WTC11 (cell line): Measurements from ENCODE around the gene ATRIP. TPM values are rescaled to one million over a fixed set of nuclear protein-coding genes. Genes with fewer than 3 reads are reported as not detected.

ENCODE experiments used
- ATAC-seq: fragments of 200-7000 bp; cut with Tn5 transposase; 2 replicates; pipeline ENCODE4 v1.10.0; 2021; ENCODE audit warnings: mild to moderate bottlenecking, moderate library complexity
- CTCF ChIA-PET: fragments of 300-600 bp; sonication (Branson Sonifier 250); formaldehyde crosslinking; loops from one replicate; lab custom pipeline; 2021; ENCODE audit warnings: antibody characterized with exemption; lab: Charles Lee
- POLR2A ChIA-PET: fragments of 350-600 bp; sonication (Branson Sonifier 250); formaldehyde crosslinking; loops from one replicate; lab custom pipeline; 2021; ENCODE audit warnings: antibody characterized with exemption; lab: Charles Lee
- DNase-seq: peaks from one replicate; pipeline ENCODE4 v3.0.0; 2021; ENCODE audit warnings: low spot score
- H3K27ac Mint-ChIP-seq: 2 replicates; pipeline ENCODE4 v1.8.0; 2021; ENCODE audit warnings: mixed read lengths
- H3K27me3 Mint-ChIP-seq: 2 replicates; pipeline ENCODE4 v1.8.0; 2021; ENCODE audit warnings: low read depth, mild to moderate bottlenecking, moderate library complexity, mixed read lengths
- H3K36me3 Mint-ChIP-seq: 2 replicates; pipeline ENCODE4 v1.8.0; 2021; ENCODE audit warnings: mixed read lengths
- H3K4me1 Mint-ChIP-seq: 2 replicates; pipeline ENCODE4 v1.8.0; 2022; ENCODE audit warnings: mixed read lengths
- H3K4me3 Mint-ChIP-seq: 2 replicates; pipeline ENCODE4 v1.8.0; 2021; ENCODE audit warnings: mild to moderate bottlenecking, moderate library complexity, mixed read lengths
- H3K9me3 Mint-ChIP-seq: 2 replicates; pipeline ENCODE4 v1.8.0; 2021; ENCODE audit warnings: mixed read lengths
- ARID4B ChIP-seq: sonication (generic); formaldehyde crosslinking; IDR thresholded peaks from 2 replicates; pipeline ENCODE4 v1.8.0; 2023; ENCODE audit warnings: missing genetic modification reagents, mild to moderate bottlenecking, borderline replicate concordance
- ATF6 ChIP-seq: sonication (generic); formaldehyde crosslinking; IDR thresholded peaks from 2 replicates; pipeline ENCODE4 v1.8.1; 2023; ENCODE audit warnings: mild to moderate bottlenecking, missing genetic modification reagents
- CDX4 ChIP-seq: fragments of 250-450 bp; sonication (Bioruptor Pico); IDR thresholded peaks from 2 replicates; pipeline ENCODE4 v1.9.0; 2021; ENCODE audit warnings: moderate library complexity, mild to moderate bottlenecking, inconsistent platforms, borderline replicate concordance
- CTCF ChIP-seq: fragments of 200-600 bp; IDR thresholded peaks from 2 replicates; pipeline ENCODE4 v1.8.0; 2022; ENCODE audit warnings: antibody characterized with exemption
- EMX1 ChIP-seq: fragments of 250-450 bp; sonication (Bioruptor Pico); IDR thresholded peaks from 2 replicates; pipeline ENCODE4 v1.8.0; 2021; ENCODE audit warnings: mild to moderate bottlenecking
- FOXJ3 ChIP-seq: sonication (generic); formaldehyde crosslinking; IDR thresholded peaks from 2 replicates; pipeline ENCODE4 v1.9.0; 2021; ENCODE audit warnings: missing genetic modification reagents, mild to moderate bottlenecking, borderline replicate concordance
- GABPB1 ChIP-seq: sonication (generic); formaldehyde crosslinking; IDR thresholded peaks from 2 replicates; pipeline ENCODE4 v1.8.1; 2023; ENCODE audit warnings: mild to moderate bottlenecking, missing genetic modification reagents
- MXD4 ChIP-seq: fragments of 250-450 bp; sonication (Bioruptor Pico); IDR thresholded peaks from 2 replicates; pipeline ENCODE4 v1.8.0; 2021; ENCODE audit warnings: mild to moderate bottlenecking, moderate library complexity, borderline replicate concordance
- MYBL2 ChIP-seq: sonication (generic); formaldehyde crosslinking; IDR thresholded peaks from 2 replicates; pipeline ENCODE4 v1.8.1; 2023; ENCODE audit warnings: mild to moderate bottlenecking, moderate library complexity, missing genetic modification reagents
- NFE2L1 ChIP-seq: sonication (generic); formaldehyde crosslinking; IDR thresholded peaks from 2 replicates; pipeline ENCODE4 v1.8.1; 2023; ENCODE audit warnings: missing genetic modification reagents
- OVOL2 ChIP-seq: fragments of 250-450 bp; sonication (Bioruptor Pico); IDR thresholded peaks from 2 replicates; pipeline ENCODE4 v1.9.0; 2021; ENCODE audit warnings: mild to moderate bottlenecking, borderline replicate concordance
- PRDM15 ChIP-seq: sonication (generic); formaldehyde crosslinking; IDR thresholded peaks from 2 replicates; pipeline ENCODE4 v1.8.0; 2022; ENCODE audit warnings: missing genetic modification reagents
- SMAD3 ChIP-seq: sonication (generic); formaldehyde crosslinking; IDR thresholded peaks from 2 replicates; pipeline ENCODE4 v1.8.0; 2022; ENCODE audit warnings: missing genetic modification reagents, mild to moderate bottlenecking, borderline replicate concordance
- SMAD4 ChIP-seq: sonication (generic); formaldehyde crosslinking; IDR thresholded peaks from 2 replicates; pipeline ENCODE4 v1.8.0; 2022; ENCODE audit warnings: mild to moderate bottlenecking, missing genetic modification reagents
- TEAD4 ChIP-seq: sonication (generic); formaldehyde crosslinking; IDR thresholded peaks from 2 replicates; pipeline ENCODE4 v1.8.0; 2022; ENCODE audit warnings: mild to moderate bottlenecking, missing genetic modification reagents
- USF1 ChIP-seq: sonication (generic); formaldehyde crosslinking; IDR thresholded peaks from 2 replicates; pipeline ENCODE4 v1.8.0; 2022; ENCODE audit warnings: mild to moderate bottlenecking, missing genetic modification reagents
- ZMAT4 ChIP-seq: fragments of 250-450 bp; sonication (Bioruptor Pico); IDR thresholded peaks from 2 replicates; pipeline ENCODE4 v1.9.0; 2021; ENCODE audit warnings: mild to moderate bottlenecking
- ZNF138 ChIP-seq: sonication (generic); formaldehyde crosslinking; conservative IDR thresholded peaks from 2 replicates; pipeline ENCODE4 v1.8.1; 2022; ENCODE audit warnings: mild to moderate bottlenecking, moderate library complexity, missing genetic modification reagents
- ZNF423 ChIP-seq: fragments of 250-450 bp; sonication (Bioruptor Pico); IDR thresholded peaks from 2 replicates; pipeline ENCODE4 v2.1.2; 2022; ENCODE audit warnings: mild to moderate bottlenecking, moderate library complexity
- ZNF671 ChIP-seq: fragments of 250-450 bp; sonication (Bioruptor Pico); IDR thresholded peaks from 2 replicates; pipeline ENCODE4 v1.8.0; 2021; ENCODE audit warnings: mild to moderate bottlenecking
- total RNA-seq: library from RNA; stranded (reverse); gene quantifications from 3 replicates; pipeline ENCODE4 v1.2.3, GENCODE V29; 2021

The ATRIP gene
- total RNA-seq, 1 experiment from 2014 or later, result 18.2 TPM

- no peak for TF ChIP-seq ARID4B (CRISPR knock-in tag)
These were observed 40.6 kb upstream of the ATRIP start (continued) for GRCh38 chr3:48405971-48406370.

GRCh38 chr3:48406443-48407431, 39.8 kb upstream of the ATRIP start:
- no peaks in the 10 kb centered on the region for H3K4me1 Mint-ChIP-seq
- no peak overlapping the region for H3K4me3 Mint-ChIP-seq
- no peak overlapping the region for H3K27ac Mint-ChIP-seq
- DNase-seq, result no peak
- no peak for ATAC-seq
- peaks cover 74% of the 10 kb centered on the region for H3K36me3 Mint-ChIP-seq
- H3K9me3 Mint-ChIP-seq, result no peaks in the 10 kb centered on the region
- H3K27me3 Mint-ChIP-seq, result no peaks in the 10 kb centered on the region
- ChIA-PET CTCF (interaction anchor here (0.6 to 3.9 kb wide), 4 partner anchors 29 to 573 kb away, joined by 3 to 49 read pairs (median 5); partner anchors contain the start of gene SLC26A6), POLR2A (no interaction called here)
- no peak for TF ChIP-seq SMAD3 (CRISPR knock-in tag)
- no peak for TF ChIP-seq TEAD4 (CRISPR knock-in tag)
- TF ChIP-seq CDX4, result no peak
- TF ChIP-seq ZNF671 (CRISPR knock-in tag), result no peak
- TF ChIP-seq PRDM15 (CRISPR knock-in tag), result no peak
- TF ChIP-seq ZNF138 (CRISPR knock-in tag), result no peak
- TF ChIP-seq FOXJ3 (CRISPR knock-in tag), result no peak
- no peak for TF ChIP-seq ZNF423 (CRISPR knock-in tag)
- TF ChIP-seq ATF6 (CRISPR knock-in tag), result no peak
- no peak for TF ChIP-seq MXD4 (CRISPR knock-in tag)
- TF ChIP-seq SMAD4 (CRISPR knock-in tag), result no peak
- TF ChIP-seq CTCF, result no peak
- TF ChIP-seq EMX1, result no peak
- TF ChIP-seq GABPB1 (CRISPR knock-in tag), result no peak
- TF ChIP-seq ZMAT4 (CRISPR knock-in tag), result no peak
- TF ChIP-seq OVOL2 (CRISPR knock-in tag), result no peak
- TF ChIP-seq MYBL2 (CRISPR knock-in tag), result no peak
- TF ChIP-seq USF1 (CRISPR knock-in tag), result no peak
- no peak for TF ChIP-seq NFE2L1 (CRISPR knock-in tag)
